Spleen (tissue), 7 donors: ENCODE measurements around the gene VWF.

Experiments used
- POLR2A ChIP-seq, 3 donors: fragments of 450-650 bp; IDR thresholded peaks; one replicate each; pipeline ENCODE4 v1.5.1; 2017; ENCODE audit warnings: antibody characterized with exemption in 3 of 3, mild to moderate bottlenecking in 1 of 3
- POLR2AphosphoS5 ChIP-seq, 3 donors: sonication (generic); formaldehyde crosslinking; IDR thresholded peaks; one replicate each; pipeline ENCODE4 v1.5.1; 2017; ENCODE audit warnings: antibody characterized with exemption in 3 of 3
- TF ChIP-seq, protein P1 (sequence below), 11 experiments: fragments of 200-600 bp in 7 of 11; fragments of 450-650 bp in 4 of 11; sonication (generic) in 4 of 11; IDR thresholded peaks in 8 of 11; conservative IDR thresholded peaks in 3 of 11; 1 replicate in 7 of 11; 2 replicates in 4 of 11; pipeline versions ENCODE4 v1.4.0 to v1.8.0; 2016 to 2021; ENCODE audit warnings: antibody characterized with exemption in 11 of 11, inconsistent platforms in 4 of 11, mild to moderate bottlenecking in 1 of 11
- donor health status: DM: no; HTN: no; CAD: no; lungs with moderate emphysema.
- donor health status: DM: no; HTN: no; CAD: no.
- donor health status: DM: no; HTN: no; CAD: no.

DNA sequence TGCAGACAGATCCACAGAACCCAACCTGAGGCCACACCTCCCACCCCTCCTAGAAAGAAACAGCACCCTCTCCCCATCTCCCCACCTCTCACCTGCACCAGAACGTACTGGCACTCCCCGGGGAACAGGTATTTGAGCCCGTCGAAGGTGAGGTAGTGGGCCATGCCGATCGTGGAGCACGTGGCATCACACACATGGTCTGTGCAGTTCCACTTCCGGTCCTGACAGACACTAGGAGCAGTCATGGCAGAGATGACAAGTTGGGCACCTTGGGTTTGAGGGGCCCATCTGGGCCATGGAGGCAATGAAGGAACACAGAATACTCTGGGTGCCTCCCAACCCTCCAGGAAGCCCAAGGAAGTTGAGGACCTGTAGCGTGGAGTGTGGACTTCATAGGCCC lies 89.9 kb downstream of the VWF start:
- TF ChIP-seq, protein P1, sequence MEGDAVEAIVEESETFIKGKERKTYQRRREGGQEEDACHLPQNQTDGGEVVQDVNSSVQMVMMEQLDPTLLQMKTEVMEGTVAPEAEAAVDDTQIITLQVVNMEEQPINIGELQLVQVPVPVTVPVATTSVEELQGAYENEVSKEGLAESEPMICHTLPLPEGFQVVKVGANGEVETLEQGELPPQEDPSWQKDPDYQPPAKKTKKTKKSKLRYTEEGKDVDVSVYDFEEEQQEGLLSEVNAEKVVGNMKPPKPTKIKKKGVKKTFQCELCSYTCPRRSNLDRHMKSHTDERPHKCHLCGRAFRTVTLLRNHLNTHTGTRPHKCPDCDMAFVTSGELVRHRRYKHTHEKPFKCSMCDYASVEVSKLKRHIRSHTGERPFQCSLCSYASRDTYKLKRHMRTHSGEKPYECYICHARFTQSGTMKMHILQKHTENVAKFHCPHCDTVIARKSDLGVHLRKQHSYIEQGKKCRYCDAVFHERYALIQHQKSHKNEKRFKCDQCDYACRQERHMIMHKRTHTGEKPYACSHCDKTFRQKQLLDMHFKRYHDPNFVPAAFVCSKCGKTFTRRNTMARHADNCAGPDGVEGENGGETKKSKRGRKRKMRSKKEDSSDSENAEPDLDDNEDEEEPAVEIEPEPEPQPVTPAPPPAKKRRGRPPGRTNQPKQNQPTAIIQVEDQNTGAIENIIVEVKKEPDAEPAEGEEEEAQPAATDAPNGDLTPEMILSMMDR (IDR thresholded peaks at IDR 0.05 in 8 of 11, conservative IDR thresholded peaks at IDR 0.05 in 3 of 11) = no peak
- no peak for TF ChIP-seq POLR2A (IDR thresholded peaks at IDR 0.05)
- TF ChIP-seq POLR2AphosphoS5 (IDR thresholded peaks at IDR 0.05) = no peak
